Neural progenitor cell (in vitro differentiated cells): Measurements from ENCODE around the gene TTC39C.

Source experiments
- CTCF ChIP-seq: fragments of 200-600 bp; sonication (generic); IDR thresholded peaks from 2 replicates; pipeline ENCODE4 v1.5.1; 2017; ENCODE audit warnings: antibody characterized with exemption, mild to moderate bottlenecking
- EZH2 ChIP-seq: fragments of 200-600 bp; sonication (generic); IDR thresholded peaks from 2 replicates; pipeline ENCODE4 v1.6.1; 2017; ENCODE audit warnings: antibody characterized with exemption, mild to moderate bottlenecking, moderate library complexity
- EZH2phosphoT487 ChIP-seq: fragments of 200-600 bp; sonication (generic); IDR thresholded peaks from 2 replicates; pipeline ENCODE4 v1.6.1; 2017; ENCODE audit warnings: antibody characterized with exemption

GRCh38 chr18:24048261-24048660 lies 33.7 kb downstream of the TTC39C start:
- no peak for TF ChIP-seq CTCF
- TF ChIP-seq EZH2phosphoT487: no peak
- no peak for TF ChIP-seq EZH2
